ENCODE data around the gene LNX1.

The LNX1 gene

GRCh38 chr4:53485658-53486040 lies 105.6 kb downstream of the LNX1 start:
- TF ChIP-seq ZFX (IDR thresholded peaks at IDR 0.05; ENCODE audit: borderline replicate concordance) (no peak), CTCF (IDR thresholded peaks at IDR 0.05) (no peak)
- no peak overlapping the region for H3K27ac ChIP-seq

- no peak for TF ChIP-seq ZFX (IDR thresholded peaks at IDR 0.05; ENCODE audit: borderline replicate concordance)
- TF ChIP-seq CTCF (IDR thresholded peaks at IDR 0.05), result no peak
Measured at GRCh38 chr4:53484911-53485657, 106.2 kb downstream of the LNX1 start.

GRCh38 chr4:53483250-53483649 lies 108.0 kb downstream of the LNX1 start:
- TF ChIP-seq ZFX (IDR thresholded peaks at IDR 0.05; ENCODE audit: borderline replicate concordance) (no peak), CTCF (IDR thresholded peaks at IDR 0.05) (no peak)
- no peak overlapping the region for H3K27ac ChIP-seq

More at GRCh38 chr4:53484911-53485657, 106.2 kb downstream of the LNX1 start:
- no peak overlapping the region for H3K27ac ChIP-seq

GRCh38 chr4:53481586-53481985 lies 109.7 kb downstream of the LNX1 start:
- H3K27ac ChIP-seq, result no peak overlapping the region
- TF ChIP-seq ZFX (IDR thresholded peaks at IDR 0.05; ENCODE audit: borderline replicate concordance), result no peak
- no peak for TF ChIP-seq CTCF (IDR thresholded peaks at IDR 0.05)

- H3K27ac ChIP-seq, result no peak overlapping the region
- TF ChIP-seq CTCF (IDR thresholded peaks at IDR 0.05) (no peak), ZFX (IDR thresholded peaks at IDR 0.05; ENCODE audit: borderline replicate concordance) (no peak)
Measured at GRCh38 chr4:53480909-53481308, 110.4 kb downstream of the LNX1 start.

- H3K27ac ChIP-seq, result no peak overlapping the region
- TF ChIP-seq ZFX (IDR thresholded peaks at IDR 0.05; ENCODE audit: borderline replicate concordance) (no peak), CTCF (IDR thresholded peaks at IDR 0.05) (no peak)
Measured at GRCh38 chr4:53479736-53480525, 111.4 kb downstream of the LNX1 start.
